Measurements from ENCODE around the gene CENPO.

The CENPO gene

DNA sequence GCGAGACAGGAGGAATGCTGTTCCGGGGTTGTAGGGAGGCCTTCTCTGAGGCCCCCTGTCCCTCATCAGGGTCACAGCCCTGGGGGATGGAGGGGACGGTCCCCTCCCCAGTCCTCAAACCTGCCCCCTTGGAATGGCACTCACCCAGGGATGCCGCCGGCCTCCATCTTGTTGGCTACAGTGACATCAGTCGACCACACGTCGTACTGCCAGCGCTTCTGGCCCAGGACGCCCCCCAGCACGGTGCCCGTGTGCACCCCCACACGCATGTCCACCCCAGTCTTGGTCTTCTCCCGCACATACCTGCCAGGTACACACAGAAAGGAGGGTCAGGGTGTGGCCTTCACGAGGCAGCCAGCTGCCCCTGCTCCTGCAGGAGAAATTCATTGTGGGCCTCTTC, 46.5 kb downstream of the CENPO start:
- DNase-seq, result no peak

DNA sequence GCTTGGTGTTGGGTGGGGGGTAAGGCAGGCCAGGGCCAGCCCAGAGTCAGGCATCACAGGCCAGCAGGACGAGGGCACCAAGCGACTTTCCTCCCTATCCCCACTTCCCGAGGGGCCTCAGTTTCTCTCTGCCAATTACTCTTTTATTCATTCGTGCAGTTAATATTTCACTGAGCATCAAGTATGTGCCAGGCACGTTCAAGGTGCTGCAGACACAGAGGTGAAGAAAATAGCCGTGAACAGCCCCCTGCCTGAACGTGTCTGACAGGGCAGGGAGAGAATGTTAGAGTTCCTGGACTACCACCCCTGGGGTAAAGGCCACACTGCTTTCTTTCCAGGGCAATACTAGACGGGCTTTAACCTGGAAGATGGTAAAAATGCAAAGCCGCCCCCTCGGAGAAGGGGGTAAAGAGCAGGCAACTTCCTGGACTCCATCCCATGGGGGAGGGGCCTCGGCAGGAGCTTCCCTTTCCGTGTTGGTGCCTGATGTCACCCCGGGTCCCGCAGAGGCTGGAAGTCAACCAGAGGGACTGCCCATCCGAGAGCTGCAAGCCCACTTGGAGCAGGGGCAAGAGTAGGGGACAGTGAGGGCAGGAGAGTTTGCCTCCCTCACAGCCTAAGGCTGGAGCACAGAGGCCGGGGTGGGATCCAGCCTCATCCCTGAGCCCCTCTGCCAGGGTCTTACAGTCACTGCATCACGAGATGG, 47.1 kb downstream of the CENPO start:
- no peak for DNase-seq

DNA sequence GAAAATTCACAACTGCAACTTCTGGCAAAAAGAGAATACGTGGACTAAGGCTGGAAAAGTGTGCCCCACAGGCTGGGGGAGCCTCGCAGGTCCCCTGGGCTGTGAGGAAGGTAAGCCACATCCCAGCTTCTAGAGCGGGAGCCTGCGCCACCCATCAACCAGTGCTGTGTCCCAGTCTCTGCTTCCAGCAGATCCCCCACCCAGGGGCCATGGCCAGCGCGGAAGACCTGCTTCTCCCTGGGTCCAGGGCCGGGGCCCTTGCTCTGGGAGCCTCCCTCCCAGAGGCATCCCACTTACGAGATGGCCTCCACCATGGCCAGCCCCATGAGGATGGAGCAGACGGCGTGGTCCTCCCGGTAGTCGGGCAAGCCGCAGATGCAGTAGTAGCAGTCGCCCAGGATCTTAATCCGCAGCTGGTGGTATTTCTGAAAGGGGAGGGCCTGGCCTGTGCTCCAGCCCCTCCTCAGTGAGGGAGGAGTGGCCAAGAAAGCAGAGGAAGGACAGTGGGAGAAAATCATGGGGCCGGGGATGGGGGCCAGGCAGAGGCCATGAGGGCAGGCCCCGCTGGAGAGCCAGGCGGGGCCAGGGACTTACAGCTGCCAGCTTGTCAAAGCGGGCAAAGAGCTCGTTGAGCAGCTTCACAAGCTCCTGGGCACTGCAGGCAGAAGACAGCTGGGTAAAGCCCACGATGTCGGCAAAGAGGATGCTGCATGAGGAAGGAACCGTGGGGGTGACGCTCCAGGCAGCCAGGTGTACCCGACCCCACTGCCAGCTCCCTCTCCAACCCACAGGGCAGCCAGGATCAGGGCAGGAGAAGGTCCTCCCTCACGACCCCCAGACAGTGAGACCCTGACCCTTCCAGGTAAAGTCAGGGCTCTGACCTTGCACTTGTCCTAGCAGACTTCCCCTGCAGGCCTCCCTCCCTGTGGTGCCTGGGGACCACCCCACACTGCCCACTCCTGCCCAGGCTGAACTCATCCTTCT, 48.0 kb downstream of the CENPO start:
- DNase-seq, result no peak

DNA sequence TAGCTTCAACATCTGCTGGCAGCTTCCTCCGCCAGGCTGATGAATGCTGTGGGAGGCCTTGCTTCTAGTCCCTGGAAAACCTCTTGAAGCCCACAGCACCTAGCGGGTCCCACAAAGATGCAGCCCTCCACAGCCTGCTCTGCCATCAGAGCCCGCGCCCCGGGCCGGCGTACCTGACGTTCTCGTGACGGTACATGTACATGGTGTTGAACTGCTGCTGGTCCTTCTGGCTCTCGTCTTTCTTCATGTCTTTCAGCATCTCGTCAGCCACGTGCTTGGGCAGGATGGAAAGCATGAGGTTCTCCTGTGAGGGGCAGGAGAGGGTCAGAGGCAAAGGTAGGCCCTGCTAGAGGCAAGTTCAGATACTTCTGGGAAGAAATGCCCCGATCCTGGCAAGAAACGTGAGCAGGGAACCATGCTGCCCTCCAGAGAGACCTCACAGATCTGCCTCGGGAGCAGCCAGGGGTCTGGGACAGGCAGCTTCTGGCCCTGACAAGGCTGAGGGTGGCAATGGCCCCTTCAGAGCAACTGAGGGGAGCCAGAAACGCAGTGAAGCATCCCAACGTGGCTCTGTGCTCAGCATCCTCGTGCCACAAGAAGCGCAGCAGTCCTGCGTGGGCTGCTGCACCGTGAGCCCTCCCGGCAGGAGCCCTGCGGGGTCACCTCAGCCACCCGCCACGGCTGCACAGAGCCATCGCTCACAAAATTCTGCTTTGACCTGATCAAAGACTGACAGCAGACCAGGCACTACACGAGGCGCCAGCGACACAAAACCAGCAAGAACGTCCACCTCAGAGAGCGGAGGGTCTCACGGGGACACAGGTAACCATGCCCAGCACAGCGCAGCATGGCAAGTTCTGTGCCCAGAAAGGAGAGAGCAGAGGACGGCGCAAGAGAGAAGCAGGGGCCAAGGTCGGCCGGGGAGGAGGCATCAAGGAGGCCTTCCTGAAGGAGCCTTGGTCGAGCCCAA, 49.1 kb downstream of the CENPO start:
- no peak for DNase-seq

DNA sequence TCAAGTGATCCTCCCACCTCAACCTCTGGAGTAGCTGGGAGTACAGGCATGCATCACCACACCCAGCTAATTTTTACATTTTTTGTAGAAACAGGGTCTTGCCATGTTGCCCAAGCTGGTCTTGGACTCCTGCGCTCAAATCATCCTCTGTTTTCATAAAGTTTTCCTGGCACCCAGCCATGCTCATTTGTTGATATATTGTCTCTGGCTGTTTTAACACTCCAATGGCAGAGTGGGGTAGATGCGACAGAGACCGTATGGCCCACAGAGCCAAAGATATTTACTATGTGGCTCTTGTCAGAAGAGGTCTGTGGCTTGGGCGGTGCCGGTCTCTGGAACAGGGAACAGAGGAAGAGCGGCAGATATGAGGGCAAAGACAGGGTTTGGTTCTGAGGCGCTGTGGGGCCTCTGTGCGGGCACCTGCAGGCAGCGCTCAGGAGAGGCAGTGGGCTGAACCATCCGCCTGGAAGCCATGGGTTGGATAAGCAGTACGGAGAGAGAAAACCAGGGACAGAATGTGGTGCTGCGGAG, 50.2 kb downstream of the CENPO start:
- no peak for DNase-seq

DNA sequence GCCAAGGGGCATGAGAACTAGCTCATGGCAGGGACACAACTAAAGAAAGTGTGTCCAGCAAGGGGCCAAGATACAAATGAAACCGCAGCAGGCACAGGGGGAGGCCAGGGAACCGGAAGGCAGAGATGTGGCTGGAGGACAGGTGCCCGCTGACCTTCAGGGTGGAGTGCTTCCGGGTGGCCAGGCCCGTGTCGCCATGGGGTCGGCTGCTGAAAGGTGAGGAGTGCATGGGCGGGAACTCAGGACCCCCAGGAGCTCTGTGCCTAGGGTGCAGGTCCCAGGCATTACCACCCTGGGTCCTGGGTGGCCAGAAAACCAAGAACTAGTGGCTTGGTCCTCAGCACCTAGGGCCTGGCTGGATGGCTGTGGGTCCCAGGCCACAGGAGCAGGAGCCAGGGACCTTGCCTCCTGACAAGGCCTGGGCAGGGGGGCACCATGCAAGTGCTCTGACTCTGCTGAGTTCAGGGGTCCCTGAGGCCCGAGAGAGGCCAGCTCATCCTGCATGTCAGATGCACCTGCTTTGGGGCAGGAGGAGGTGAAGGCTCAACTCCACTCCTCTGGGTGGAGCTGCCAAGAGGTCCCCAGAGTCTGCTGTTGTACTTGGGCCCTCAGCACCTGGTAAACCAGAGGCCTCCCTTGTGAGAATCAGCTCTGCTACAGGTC, 50.9 kb downstream of the CENPO start:
- no peak for DNase-seq

DNA sequence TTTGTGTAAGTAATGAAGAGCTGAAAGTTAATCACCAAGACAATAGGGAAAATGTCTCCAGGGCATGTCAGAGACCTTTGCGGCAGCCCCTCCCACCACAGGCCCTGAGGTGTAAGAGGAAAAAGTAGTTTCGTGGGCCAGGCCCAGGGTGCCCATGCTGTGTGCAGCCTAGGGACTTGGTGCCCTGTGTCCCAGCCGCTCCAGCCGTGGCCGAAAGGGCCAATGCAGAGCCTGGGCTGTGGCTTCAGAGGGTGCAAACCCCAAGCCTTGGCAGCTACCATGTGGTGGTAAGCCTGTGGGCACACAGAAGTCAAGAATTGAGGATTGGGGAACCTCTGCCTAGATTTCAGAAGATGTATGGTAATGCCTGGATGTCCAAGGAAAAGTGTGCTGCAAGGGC, 52.5 kb downstream of the CENPO start:
- DNase-seq, result no peak

DNA sequence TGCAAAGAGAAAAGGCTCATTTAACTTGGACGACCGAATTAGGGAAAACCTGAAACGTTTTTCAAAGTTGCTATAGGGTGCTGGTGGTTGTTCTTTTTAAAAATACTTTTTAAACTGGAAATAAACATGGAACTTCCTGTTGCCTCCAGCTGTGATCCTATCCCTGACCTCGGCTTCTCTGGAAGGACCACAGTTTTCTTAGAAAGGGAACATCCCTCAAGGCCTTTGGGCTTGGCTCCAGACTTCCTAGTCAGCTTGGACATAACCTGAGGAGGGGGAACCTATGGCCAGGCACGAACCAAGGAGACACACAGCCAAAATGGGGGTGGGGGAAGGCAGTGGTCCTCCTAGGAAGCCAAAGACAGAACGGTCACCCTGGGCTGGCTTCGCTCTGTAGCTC, 57.7 kb downstream of the CENPO start:
- no peak for DNase-seq

DNA sequence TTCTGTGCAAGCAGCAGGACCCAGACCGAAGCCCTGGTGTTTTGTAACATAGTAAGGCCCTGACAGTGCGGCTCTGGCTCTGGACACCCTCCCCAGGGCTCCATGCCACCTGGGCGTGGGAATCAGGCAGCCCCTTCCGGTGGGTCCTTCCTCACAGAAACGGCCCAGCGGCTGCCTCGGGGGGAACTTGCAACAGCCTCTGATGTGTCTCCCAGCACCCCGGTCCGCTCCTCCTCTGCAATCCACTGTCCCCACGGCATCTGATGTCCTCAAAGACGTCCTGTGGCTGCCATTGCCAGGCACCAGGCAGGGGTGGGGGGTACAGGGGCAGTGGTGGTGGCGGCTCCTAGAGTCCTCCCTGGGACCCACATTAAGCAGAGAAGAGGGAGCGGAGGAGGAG, 58.8 kb downstream of the CENPO start:
- no peak for DNase-seq

DNA sequence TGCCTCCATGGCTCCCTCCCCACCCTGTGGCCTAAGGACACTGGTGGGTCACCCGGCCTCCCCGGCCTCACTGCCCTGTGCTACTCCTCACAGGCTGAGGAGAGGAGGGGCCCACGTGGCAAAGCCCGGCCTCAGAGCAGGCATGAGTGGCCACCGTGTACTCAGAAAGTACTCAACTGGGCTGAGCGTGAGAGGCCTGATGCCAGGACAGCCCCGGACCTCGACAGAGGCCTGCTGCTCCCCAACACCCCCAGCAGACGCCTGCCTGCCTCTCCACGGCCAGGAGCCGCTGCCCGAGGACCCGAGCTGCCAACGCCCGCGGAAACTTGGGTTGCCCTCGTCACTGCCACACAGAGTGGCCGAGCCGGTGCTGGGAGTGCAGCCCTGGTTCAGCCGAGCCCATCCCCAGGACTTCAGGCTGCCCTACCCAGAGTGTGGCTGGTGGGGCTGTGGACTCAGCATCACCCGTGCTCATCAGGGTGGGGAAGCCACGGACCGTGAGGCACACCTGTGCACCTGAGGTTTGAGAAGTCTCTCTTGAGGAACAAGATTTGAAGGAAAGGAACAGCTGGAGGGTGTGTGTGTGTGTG, 59.3 kb downstream of the CENPO start:
- no peak for DNase-seq

DNA sequence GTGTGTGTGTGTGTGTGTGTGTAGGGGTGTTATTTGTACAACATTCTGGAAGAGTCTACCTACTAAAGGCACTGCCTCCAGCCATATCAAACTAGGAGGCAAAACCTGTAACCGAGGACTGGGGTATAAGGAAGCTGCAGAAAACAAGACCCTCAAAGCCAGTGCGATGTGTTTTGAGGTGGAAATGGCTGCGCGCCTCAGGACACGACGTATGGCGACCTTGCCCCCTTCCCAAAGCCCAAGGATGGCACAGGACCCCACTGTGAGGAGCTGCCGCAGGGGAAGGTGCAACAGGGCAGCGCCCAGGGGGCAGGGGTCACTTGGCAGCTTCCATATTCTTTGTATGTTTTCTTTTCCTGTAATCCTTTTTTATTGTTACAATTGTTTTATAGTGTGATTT, 59.8 kb downstream of the CENPO start:
- DNase-seq, result no peak

DNA sequence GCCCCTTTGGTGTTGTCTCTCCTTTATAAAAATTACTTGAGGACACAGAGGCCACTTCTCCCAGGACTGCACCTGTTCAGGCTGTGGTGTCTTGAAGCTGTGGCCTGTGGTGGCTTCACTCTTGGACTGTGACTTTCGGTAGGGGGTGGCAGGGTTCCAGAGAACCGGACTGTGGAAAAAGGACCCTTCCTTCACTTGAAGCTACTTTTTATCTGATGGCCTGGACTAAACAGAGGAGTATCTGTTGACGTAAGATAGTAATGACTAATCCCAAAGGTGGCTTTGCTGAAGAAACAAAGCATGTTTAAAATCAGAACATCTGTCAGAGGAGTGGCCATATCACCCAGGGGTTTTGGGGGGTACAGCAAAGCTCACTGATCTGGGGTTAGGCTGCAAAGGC, 60.8 kb downstream of the CENPO start:
- DNase-seq, result no peak

DNA sequence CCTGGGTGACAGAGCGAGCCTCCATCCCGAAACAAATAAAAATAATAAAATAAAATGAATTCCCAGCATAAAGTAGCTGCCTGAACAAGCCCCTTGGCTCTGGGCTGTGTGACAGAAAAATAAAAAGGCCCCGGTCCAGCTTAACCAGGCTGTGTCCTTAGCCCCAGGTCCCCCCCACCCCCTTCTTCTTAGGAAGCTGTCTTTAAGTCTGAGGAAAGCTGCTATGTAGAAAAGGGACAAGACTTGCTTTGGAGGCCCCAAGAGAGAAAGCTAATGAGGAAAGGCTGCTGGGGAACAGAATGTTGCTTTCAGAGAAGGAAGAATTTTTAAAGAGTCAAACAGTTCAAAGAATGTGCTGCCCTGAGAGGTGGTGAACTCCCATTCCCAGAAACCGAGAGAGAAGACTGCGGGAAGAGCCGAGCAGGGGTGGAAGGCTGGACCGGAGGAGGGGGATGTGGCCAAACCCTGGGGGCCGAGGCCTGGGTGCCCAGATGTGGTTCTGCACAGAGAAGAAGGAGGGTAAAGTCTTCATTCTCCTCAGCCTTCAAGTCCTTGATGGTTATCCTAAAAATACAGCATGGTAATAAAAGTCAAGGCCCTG, 61.9 kb downstream of the CENPO start:
- DNase-seq, result no peak

DNA sequence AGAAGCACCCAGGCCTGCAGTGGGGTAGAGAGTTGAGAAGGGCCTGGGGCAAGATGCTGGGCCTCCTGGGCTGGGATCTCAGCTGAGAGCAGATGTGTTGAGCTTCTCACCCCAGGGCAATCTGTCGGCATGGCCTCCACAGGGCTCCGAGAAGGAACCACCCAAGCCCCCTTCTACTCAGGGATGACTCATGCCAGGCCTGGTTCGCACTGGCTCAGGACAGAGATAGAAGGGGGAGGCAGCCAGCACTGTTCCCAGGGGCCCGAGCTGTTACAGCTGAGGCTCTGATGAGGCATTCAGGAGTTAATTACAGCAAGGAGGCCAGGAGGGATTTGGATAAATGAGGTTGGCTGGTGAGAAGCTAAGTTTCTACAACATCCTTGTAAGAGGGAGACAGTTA, 62.5 kb downstream of the CENPO start:
- no peak for DNase-seq

DNA sequence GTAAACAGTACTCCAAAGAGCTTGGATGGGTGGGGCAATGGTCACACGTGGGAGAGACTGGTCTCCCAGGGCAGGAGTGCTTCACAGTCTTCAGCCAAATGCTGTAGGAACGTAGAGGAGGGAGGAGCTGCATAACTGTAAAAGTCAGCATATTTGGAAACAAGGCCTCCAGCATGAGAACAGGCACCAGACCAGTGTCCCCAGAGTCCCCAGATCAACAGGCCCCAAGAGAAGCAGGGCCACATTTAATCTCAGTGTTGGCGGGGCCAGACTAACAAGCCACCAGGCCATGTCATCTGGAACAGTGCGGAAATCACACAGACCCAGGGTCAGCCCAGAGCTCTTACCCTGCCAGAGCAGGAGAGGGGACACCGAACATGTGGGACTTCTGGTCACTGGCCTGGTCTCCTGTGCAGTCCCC, 63.6 kb downstream of the CENPO start:
- DNase-seq, result no peak

DNA sequence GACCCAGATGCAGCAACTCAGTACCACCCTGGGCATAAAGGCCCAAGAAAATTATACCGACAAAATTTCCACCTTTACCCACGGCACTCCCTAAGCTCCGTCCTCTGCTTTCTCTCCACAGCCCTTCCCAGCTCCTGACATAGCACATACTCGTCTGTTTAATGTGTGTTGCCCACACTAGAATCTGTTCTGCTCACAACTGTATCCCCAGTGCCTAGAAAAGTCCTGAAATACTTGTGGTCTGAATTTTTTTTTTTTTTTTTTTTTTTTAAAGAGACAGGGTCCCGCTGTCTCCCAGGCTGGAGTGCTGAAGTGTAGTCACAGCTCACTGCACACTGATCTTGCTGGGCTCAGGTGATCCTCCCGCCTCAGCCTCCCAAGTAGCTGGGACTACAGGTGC, 64.5 kb downstream of the CENPO start:
- DNase-seq, result no peak

DNA sequence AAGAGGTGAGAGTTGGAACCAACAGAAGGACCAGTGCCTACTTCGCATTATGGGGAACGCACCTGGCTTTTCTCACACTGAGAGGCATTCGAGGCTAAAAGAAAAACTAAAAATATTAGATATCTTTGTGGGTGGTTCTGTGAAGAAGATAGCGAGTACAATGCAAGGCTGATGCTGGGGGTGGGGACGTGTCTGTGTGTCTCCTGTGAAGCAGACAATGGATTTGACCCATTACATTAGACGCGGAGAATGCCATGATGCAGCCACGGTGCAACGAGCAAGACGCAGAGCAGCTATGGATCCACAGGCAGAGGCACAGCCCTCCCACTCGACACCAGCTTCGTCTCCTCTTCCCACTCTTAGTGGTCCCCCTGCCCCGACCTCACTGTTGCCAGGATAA, 65.8 kb downstream of the CENPO start:
- DNase-seq, result no peak

DNA sequence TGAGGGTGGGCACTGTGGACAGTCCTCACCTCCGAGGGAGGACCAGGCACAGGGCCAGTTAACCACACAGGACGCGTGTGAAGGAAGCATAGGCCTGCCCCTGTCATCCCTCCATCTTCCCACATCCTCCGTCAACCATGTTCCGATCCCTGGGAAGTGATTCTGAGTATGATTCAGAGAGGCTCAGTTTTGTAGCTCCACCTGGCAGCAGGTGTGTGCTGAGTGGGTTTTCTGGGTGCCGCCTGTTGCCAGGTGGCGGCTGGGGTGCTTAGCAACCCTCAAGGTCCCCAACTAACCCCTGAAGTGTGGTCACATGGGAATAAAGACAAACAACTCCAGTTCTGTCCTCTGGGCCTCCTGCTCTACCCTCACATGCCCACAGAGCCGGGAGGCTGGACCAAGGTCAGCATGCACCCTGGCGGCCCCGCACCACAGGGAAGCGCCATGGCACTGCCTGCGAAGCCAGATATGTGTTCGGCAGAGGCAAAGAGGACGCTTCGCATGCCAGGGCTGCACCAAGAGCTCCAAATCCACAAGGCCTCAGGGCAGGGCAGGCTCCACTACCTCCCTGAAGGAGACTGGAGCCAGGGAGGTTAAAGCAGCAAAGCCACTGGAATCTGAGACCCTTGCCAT, 66.9 kb downstream of the CENPO start:
- DNase-seq, result no peak

DNA sequence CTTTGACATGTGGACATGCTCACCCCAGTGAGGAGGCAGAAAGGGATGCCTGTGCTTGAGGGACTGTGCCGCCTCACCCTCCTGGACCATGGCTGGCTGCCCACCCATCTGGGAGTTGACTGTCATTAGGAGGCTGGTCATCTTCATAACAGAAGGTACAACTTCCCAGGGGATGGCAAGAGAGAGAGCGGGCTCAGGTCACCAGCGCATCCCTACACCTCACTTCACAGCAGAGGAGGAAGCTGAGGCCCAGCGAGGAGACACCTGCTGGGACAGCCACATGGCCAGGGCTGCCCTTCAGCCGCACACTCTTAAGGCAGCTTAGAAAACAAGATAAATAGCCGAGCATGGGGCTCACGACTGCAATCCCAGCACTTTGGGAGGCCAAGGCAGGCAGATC, 67.4 kb downstream of the CENPO start:
- no peak for DNase-seq

DNA sequence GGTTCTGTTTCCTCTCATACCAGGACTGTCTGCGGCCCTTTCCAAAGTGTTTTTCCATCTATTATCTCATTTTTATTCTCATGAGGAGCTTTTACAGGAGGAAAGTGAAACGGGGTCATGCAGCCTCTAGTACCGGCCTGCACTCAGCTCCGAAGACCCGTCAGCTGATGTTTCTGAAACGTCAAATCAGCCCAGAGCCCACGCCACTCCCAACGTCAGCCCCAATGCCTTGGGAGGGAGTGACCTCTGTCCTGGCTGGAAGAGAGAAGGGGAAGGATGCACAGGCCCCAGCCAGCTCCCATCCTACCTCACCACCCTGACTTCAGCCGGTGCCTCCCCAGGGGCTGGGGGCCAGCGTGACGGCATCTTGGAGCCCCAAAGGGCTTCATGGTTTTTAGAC, 68.3 kb downstream of the CENPO start:
- no peak for DNase-seq

DNA sequence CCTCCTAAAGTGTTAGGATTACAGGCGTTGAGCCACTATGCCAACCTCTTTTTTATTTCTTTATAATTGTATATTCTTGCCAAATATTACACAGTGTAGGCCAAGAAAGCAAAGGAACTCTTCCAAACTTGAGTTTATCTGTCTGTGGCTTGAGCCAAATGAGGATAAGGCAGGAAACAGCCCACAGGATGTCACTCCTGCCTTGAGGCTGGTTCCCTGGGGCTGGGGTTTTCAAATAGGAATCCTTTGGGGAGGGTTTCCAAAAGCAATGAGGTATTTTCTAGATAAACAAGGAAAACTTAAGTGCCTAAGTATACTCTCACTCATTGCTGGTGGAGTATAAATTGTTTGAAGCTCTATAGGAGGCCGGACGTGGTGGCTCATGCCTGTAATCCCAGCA, 70.4 kb downstream of the CENPO start:
- no peak for DNase-seq

Data from CD4-positive, alpha-beta T cell treated with Interferon alpha-2 for 1 hour (primary cell).